AG09319 (cell line): ENCODE results near the gene ZBTB48.
A peak's percentile ranks its signal among the peaks of the same experiment; 100 is the strongest.

Experiments
- DNase-seq: peaks from one replicate; pipeline ENCODE4 v3.0.0-alpha.2; 2010; ENCODE audit warnings: low read depth; ENCODE audit errors: extremely low read depth
- TF ChIP-seq, protein P1 (sequence below): IDR thresholded peaks from 2 replicates; pipeline ENCODE4 v1.5.1; 2011; ENCODE audit warnings: low read depth, mild to moderate bottlenecking, inconsistent platforms, low read length, moderate library complexity

Gene ZBTB48

DNA sequence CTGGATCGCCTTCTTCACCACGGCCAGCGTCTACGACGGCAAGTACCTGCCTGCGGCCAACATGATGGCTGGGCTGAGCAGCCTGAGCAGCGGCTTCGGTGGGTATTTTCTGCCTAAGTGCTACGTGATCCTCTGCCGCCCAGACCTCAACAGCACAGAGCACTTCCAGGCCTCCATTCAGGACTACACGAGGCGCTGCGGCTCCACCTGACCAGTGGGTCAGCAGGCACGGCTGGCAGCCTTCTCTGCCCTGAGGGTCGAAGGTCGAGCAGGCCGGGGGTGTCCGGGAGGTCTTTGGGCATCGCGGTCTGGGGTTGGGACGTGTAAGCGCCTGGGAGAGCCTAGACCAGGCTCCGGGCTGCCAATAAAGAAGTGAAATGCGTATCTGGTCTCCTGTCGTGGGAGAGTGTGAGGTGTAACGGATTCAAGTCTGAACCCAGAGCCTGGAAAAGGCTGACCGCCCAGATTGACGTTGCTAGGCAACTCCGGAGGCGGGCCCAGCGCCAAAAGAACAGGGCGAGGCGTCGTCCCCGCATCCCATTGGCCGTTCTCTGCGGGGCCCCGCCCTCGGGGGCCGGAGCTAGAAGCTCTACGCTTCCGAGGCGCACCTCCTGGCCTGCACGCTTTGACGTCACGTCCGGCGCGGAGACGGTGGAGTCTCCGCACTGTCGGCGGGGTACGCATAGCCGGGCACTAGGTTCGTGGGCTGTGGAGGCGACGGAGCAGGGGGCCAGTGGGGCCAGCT, at the start of gene ZBTB48:
Gene ZBTB48 (plus strand): TSS at position 621 of the 745 bp plus-strand sequence. CDS start 616 bp downstream, outside the sequence.
- TF ChIP-seq, protein P1, sequence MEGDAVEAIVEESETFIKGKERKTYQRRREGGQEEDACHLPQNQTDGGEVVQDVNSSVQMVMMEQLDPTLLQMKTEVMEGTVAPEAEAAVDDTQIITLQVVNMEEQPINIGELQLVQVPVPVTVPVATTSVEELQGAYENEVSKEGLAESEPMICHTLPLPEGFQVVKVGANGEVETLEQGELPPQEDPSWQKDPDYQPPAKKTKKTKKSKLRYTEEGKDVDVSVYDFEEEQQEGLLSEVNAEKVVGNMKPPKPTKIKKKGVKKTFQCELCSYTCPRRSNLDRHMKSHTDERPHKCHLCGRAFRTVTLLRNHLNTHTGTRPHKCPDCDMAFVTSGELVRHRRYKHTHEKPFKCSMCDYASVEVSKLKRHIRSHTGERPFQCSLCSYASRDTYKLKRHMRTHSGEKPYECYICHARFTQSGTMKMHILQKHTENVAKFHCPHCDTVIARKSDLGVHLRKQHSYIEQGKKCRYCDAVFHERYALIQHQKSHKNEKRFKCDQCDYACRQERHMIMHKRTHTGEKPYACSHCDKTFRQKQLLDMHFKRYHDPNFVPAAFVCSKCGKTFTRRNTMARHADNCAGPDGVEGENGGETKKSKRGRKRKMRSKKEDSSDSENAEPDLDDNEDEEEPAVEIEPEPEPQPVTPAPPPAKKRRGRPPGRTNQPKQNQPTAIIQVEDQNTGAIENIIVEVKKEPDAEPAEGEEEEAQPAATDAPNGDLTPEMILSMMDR: no peak
- DNase-seq: peak; percentile 87

DNA sequence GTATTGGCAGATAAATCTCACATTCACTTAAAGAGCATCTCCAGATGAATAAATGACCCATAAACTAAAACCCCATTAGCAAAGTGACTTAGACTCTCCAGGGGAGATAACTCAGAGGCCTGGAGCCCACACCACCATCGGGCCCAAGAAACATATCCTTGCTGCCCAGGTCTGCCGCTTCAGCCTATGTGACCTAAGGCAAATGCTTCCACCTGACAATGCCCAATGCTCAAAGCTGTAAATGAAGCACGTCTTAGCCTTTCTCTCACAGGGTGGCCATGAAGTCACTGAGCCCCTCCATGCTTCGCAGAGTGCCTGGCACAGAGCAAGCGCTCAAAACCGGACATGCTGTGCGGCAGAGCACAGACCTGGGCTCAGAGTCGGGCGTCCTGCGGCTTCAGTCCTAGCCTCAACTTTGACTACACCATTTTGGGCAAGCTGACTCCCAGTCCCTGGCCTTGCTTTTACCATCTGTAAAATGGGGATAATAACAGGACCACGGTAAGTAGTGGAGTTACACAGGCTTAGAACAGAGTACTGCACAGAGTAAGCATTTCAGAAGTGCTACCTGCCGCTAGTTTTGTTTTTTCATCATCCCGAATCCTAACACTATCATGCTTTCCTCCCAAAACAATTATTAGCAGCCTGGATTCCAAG, 49.2 kb upstream of the ZBTB48 start:
- no peak for DNase-seq
- TF ChIP-seq, protein P1: no peak

DNA sequence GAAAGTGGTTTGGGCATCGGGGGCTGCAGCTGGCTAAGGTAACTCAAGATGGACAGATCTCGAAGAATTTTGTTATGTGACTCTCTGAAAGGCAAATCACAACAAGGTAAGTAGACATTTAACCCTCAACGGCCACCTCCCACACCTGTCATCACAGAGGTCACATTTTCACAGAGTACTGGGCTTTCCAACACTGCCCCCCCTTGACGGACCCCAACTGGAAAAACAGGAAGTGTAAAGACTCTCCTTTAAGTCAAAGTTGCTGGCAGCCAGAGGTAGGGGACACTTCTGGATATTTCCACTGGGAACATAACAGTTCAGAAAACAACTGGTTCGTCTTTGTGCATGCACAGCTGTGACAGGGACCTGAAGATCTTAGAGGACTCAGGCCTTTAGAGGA, 47.8 kb upstream of the ZBTB48 start:
- TF ChIP-seq, protein P1: no peak
- DNase-seq: no peak

DNA sequence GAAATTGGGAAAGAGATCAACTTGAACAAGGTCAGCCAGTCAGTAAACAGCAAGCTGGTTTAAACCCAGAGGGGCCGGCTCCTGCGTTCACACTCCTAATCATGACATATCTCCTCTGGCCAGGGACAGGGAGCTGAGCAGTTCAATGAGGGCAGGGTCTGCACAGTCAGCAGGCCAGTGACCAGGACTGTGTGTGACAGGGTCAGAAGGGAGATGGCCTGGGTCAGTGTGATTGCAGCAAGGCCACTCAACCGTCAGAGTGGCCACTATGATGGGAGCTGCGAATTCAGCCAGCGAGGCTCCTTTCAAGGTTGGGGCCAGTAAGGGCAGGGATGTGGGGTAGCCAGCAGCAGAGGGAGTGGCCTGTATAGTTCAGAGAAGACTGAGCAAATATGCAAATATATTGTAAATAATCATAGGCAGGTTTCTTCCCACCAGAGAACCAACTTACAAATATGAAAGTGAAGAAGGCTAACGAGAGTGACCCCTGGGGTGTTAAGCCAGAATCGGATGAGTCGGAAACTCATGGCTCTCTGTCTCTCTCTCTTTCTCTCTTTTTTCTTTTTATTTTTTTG, 45.5 kb upstream of the ZBTB48 start:
- TF ChIP-seq, protein P1: no peak
- no peak for DNase-seq

DNA sequence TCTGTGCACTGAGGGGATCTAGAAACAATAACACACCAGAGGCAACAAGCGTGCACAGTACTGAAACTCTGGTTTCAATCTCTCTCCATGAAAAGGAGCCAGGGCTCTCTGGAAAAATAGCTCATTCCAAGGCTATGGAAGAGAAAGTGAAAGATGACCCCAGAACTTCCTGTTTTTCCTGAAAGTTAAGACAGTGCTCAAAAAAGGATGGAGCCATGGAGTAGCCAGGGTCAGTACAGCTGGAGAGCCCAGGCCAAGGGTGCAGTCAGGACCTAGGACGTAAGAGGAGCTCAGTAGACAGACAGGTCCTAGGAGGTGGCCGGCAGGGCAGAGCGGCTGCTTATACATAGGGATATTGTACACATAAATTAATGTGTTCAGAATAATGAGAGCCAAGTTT, 44.6 kb upstream of the ZBTB48 start:
- TF ChIP-seq, protein P1: no peak
- DNase-seq: no peak

DNA sequence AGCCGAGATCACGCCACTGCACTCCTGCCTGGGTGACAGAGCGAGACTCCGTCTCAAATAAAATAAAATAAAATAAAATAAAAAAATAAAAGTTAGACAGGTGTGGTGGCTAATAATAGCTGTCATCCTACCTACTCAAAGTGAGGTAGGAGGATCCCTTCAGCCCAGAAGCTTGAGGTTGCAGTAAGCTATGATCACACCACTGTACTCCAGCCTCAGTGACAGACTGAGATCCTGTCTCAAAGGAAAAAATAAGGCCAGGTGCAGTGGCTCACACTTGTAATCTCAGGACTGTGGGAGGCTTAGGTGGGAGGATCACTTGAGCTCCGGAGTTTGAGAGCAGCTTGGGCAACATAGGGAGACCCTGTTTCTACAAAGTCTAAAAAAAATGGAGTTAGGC, 43.5 kb upstream of the ZBTB48 start:
- no peak for DNase-seq
- TF ChIP-seq, protein P1: no peak

DNA sequence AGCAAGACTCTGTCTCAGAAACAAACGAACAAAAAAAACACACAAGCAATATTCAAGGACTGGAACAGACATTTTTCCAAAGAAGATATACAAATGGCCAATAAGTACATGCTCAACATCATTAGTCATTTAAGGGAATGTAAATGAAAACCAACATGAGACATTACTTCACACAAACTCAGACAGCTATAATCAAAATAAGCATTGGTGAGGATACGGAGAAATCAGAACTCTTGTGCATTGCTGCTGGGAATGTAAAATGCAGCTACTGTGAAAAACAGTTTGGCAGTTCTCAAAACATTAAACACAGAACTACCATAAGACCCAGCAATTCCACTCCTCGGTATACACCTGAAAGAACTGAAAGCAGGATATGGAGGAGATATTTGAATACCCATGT, 40.8 kb upstream of the ZBTB48 start:
- DNase-seq: no peak
- TF ChIP-seq, protein P1: no peak
